AG04449 (cell line): ENCODE data around the gene DHFR2.

Source experiments
- CTCF ChIA-PET: fragments of 350-600 bp; formaldehyde crosslinking; extraction: SDS; loops from one replicate; lab custom pipeline; 2021; ENCODE audit warnings: antibody characterized with exemption; lab: Yijun Ruan, JAX
- POLR2A ChIA-PET: fragments of 400-600, 350-600 bp; formaldehyde crosslinking; extraction: SDS; loops from one replicate; lab custom pipeline; 2020; ENCODE audit warnings: antibody characterized with exemption, inconsistent platforms; lab: Yijun Ruan, JAX
- DNase-seq: peaks from one replicate; pipeline ENCODE4 v3.0.0-alpha.2; 2010; ENCODE audit warnings: low read depth, low spot score
- H3K4me3 ChIP-seq: 2 replicates; pipeline ENCODE4 v1.5.1; 2011; ENCODE audit warnings: low read depth, mild to moderate bottlenecking, control low read depth, low read length
- TF ChIP-seq, protein P1 (sequence below): IDR thresholded peaks from one replicate; pipeline ENCODE4 v1.5.1; 2011; ENCODE audit warnings: mild to moderate bottlenecking, moderate library complexity, low read length, control low read depth, inconsistent platforms; ENCODE audit not compliant: insufficient read depth; ENCODE audit errors: missing control alignments

DHFR2 gene

DNA sequence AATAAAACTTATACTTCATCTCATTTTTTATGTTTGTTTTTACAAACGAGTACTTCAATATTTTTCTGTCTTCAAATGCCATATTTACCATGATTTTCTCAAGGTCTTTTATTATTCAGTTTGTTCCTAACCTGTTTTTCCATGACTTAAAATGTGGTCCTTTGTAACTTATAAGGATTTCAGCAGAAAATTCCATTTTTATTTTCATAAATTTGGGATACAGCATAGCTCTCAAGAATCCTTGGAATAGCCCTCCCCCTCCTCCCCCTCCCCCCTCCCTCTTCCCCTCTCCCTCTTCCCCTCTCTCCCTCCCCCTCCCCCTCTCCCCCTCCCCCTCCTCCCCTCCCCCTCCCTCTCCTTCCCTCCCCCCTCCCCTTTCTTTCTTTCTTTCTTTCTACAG lies 19.4 kb downstream of the DHFR2 start:
- TF ChIP-seq, protein P1, sequence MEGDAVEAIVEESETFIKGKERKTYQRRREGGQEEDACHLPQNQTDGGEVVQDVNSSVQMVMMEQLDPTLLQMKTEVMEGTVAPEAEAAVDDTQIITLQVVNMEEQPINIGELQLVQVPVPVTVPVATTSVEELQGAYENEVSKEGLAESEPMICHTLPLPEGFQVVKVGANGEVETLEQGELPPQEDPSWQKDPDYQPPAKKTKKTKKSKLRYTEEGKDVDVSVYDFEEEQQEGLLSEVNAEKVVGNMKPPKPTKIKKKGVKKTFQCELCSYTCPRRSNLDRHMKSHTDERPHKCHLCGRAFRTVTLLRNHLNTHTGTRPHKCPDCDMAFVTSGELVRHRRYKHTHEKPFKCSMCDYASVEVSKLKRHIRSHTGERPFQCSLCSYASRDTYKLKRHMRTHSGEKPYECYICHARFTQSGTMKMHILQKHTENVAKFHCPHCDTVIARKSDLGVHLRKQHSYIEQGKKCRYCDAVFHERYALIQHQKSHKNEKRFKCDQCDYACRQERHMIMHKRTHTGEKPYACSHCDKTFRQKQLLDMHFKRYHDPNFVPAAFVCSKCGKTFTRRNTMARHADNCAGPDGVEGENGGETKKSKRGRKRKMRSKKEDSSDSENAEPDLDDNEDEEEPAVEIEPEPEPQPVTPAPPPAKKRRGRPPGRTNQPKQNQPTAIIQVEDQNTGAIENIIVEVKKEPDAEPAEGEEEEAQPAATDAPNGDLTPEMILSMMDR = no peak
- no peak overlapping the region for H3K4me3 ChIP-seq
- CTCF ChIA-PET = no interaction called here
- POLR2A ChIA-PET = no interaction called here
- no peak for DNase-seq

- POLR2A ChIA-PET = no interaction called here
- DNase-seq = no peak
- TF ChIP-seq, protein P1 = peak; percentile 43
- CTCF ChIA-PET = interaction anchor here (0.7 to 3.1 kb wide), 13 partner anchors 9 to 34 kb away, joined by 3 to 10 read pairs (median 5); partner anchors contain the start of gene STX19
- H3K4me3 ChIP-seq = no peak overlapping the region
These were observed 25.7 kb downstream of the DHFR2 start for GRCh38 chr3:94036909-94037507.

- no peak within 1 kb of the TSS for H3K4me3 ChIP-seq
- no peak for DNase-seq
- CTCF ChIA-PET = interaction anchor here (1.0 to 2.4 kb wide), 3 partner anchors 9 to 25 kb away, joined by 3 to 10 read pairs (median 3); no protein-coding TSS in a partner anchor
- POLR2A ChIA-PET = no interaction called here
- TF ChIP-seq, protein P1 = no peak
These were observed 34.5 kb downstream of the DHFR2 start, which contains the start of gene STX19 for GRCh38 chr3:94028093-94028837. Gene STX19, minus strand, starts transcription at chr3:94028597. Its CDS starts 13,328 bp downstream, at chr3:94015269.

DNA sequence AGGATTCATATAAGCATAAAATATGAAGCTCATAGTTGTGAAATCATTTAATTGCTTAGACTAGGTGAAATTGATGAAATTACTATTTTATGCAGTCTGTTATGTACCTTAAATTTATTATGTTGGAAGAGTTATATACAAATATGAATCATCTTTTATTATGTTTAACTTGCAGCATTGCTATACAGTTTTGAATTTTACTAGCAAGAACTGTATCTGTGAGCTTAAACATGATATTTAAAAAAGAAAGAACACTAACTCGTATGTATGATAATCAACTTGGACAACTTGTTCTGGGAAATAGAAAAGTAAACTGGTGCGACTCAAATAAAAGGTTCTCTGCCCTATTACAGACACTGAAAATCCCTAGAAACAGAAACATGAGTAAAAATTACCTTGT lies 36.1 kb downstream of the DHFR2 start:
- H3K4me3 ChIP-seq = no peak overlapping the region
- DNase-seq = no peak
- POLR2A ChIA-PET = no interaction called here
- CTCF ChIA-PET = interaction anchor here (1.0 to 1.5 kb wide), 3 partner anchors 9 to 23 kb away, joined by 4 to 5 read pairs (median 5); no protein-coding TSS in a partner anchor
- TF ChIP-seq, protein P1 = no peak

DNA sequence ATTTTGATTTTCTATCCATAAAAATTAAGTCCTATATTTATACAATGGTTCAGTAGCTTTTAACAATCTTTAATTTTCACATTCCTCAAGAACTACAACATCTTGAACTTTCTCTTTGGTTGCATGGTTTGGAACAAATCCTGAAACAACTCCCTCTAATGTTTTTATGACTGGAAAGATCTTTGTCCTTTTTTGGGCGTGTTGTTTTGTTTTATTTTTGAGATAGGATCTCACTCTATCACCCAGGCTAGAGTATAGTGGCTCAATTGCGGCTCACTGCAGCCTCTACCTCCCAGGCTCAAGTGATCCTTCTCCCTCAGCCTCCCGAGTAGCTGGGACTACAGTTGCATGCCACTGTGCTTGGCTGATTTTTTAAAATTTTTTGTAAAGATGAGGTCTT lies 38.3 kb downstream of the DHFR2 start:
- TF ChIP-seq, protein P1 = no peak
- no peak for DNase-seq
- POLR2A ChIA-PET = no interaction called here
- CTCF ChIA-PET = interaction anchor here (0.8 to 1.6 kb wide), 4 partner anchors 8 to 45 kb away, joined by 4 to 6 read pairs (median 5); no protein-coding TSS in a partner anchor
- no peak overlapping the region for H3K4me3 ChIP-seq

- no peak for DNase-seq
- TF ChIP-seq, protein P1 = no peak
- CTCF ChIA-PET = interaction anchor here (0.9 to 1.4 kb wide), 6 partner anchors 12 to 49 kb away, joined by 3 to 5 read pairs (median 4); partner anchors contain the start of genes DHFR2 and NSUN3
- H3K4me3 ChIP-seq = no peak overlapping the region
- POLR2A ChIA-PET = no interaction called here
These were observed 42.4 kb downstream of the DHFR2 start for GRCh38 chr3:94020293-94020692.
